NB4 (cell line): ENCODE measurements around the gene SLC25A17.

ENCODE experiments used
- CTCF ChIP-seq: IDR thresholded peaks from one replicate; pipeline ENCODE4 v1.5.1; 2012; ENCODE audit warnings: low read depth, low read length
- POLR2A ChIP-seq: IDR thresholded peaks from 2 replicates; pipeline ENCODE4 v1.6.1; 2011; ENCODE audit warnings: mild to moderate bottlenecking; ENCODE audit not compliant: insufficient read length; ENCODE audit errors: extremely low read depth

- no peak for TF ChIP-seq CTCF
- TF ChIP-seq POLR2A: no peak
Measured at GRCh38 chr22:40764763-40765441, 54.2 kb downstream of the SLC25A17 start.
